Activated CD8-positive, alpha-beta memory T cell treated with anti-CD3 and anti-CD28 coated beads, Interleukin-2, amount 50 U/mL, for 1 hour (primary cell): ENCODE measurements around the gene NPIPA7.
"Not testable (repeated sequence)": the region's sequence is repeated elsewhere in the genome, so short reads cannot be mapped to it uniquely, and the experiment has no call there.

Source experiments
- DNase-seq: peaks from one replicate; pipeline ENCODE4 v3.0.0-alpha.2; 2020; ENCODE audit errors: extremely low read depth

The NPIPA7 gene

GRCh38 chr16:16378840-16379239 lies at the start of gene NPIPA7:
TSS of gene NPIPA7 (plus strand) at chr16:16379140. CDS start at chr16:16379245, 105 bp downstream.
- not testable (repeated sequence) for DNase-seq

DNA sequence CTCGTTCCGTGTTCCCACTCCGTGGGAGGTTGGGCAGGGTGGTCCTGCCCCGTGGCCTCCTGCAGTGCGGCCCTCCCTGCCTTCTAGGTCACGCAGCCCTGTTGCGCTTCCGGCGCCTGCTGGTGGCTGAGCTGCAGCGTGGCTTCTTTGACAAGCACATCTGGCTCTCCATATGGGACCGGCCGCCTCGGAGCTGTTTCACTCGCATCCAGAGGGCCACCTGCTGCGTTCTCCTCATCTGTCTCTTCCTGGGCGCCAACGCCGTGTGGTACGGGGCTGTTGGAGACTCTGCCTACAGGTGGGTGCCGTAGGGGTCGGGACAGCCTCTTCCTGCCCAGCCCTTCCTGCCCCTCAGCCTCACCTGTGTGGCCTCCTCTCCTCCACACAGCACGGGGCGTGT lies 47.5 kb upstream of the NPIPA7 start:
- DNase-seq = not testable (repeated sequence)

DNA sequence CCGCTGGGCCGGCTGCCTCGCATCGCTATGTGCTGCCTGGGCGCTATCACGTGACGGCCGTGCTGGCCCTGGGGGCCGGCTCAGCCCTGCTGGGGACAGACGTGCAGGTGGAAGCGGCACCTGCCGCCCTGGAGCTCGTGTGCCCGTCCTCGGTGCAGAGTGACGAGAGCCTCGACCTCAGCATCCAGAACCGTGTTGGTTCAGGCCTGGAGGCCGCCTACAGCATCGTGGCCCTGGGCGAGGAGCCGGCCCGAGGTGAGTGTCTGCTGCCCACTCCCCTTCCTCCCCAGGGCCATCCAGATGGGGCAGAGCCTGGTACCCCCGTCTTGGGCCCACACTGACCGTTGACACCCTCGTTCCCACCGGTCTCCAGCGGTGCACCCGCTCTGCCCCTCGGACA lies 21.4 kb upstream of the NPIPA7 start:
- DNase-seq = not testable (repeated sequence)

DNA sequence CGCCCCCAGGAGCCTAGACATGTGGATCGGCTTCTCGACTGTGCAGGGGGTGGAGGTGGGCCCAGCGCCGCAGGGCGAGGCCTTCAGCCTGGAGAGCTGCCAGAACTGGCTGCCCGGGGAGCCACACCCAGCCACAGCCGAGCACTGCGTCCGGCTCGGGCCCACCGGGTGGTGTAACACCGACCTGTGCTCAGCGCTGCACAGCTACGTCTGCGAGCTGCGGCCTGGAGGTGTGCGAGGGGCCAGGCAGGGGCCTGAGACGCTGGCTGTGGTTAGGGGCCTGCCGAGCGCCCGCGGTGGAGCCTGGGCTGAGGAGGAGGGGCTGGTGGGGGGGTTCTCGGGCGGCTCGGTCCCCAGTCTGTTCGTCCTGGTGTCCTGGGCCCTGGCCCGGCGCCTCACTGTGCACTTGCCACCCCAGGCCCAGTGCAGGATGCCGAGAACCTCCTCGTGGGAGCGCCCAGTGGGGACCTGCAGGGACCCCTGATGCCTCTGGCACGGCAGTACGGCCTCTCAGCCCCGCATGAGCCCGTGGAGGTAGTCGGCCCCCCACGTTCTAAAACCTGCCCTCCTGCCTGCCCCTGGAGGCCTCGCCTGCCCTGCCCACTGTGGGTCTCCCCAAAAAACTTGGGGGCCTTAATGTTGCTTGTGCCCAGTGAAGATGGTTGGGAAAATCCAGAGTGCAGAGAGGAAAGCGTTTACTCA lies 20.2 kb upstream of the NPIPA7 start:
- not testable (repeated sequence) for DNase-seq

DNA sequence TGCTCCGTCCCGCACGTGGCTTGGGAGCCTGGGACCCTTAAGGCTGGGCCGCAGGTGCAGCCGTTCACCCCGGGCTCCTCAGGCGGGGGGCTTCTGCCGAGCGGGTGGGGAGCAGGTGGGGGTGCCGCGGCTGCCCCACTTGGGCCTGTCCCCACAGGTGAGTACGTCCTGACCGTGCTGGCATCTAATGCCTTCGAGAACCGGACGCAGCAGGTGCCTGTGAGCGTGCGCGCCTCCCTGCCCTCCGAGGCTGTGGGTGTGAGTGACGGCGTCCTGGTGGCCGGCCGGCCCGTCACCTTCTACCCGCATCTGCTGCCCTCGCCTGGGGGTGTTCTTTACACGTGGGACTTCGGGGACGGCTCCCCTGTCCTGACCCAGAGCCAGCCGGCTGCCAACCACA lies 15.3 kb upstream of the NPIPA7 start:
- not testable (repeated sequence) for DNase-seq

DNA sequence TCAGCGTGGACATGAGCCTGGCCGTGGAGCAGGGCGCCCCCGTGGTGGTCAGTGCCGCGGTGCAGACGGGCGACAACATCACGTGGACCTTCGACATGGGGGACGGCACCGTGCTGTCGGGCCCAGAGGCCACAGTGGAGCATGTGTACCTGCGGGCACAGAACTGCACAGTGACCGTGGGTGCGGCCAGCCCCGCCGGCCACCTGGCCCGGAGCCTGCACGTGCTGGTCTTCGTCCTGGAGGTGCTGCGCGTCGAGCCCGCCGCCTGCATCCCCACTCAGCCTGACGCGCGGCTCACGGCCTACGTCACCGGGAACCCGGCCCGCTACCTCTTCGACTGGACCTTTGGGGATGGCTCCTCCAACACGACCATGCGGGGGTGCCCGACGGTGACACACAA lies 14.8 kb upstream of the NPIPA7 start:
- DNase-seq = not testable (repeated sequence)

GRCh38 chr16:16364701-16365100 lies 14.2 kb upstream of the NPIPA7 start:
- not testable (repeated sequence) for DNase-seq

DNA sequence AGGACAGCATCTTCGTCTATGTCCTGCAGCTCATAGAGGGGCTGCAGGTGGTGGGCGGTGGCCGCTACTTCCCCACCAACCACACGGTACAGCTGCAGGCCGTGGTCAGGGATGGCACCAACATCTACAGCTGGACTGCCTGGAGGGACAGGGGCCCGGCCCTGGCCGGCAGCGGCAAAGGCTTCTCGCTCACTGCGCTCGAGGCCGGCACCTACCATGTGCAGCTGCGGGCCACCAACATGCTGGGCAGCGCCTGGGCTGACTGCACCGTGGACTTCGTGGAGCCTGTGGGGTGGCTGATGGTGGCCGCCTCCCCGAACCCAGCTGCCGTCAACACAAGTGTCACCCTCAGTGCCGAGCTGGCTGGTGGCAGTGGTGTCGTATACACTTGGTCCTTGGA lies 13.6 kb upstream of the NPIPA7 start:
- DNase-seq = not testable (repeated sequence)

- not testable (repeated sequence) for DNase-seq
These were observed 13.1 kb upstream of the NPIPA7 start for GRCh38 chr16:16365851-16366250.

GRCh38 chr16:16366552-16367284 lies 12.2 kb upstream of the NPIPA7 start:
- not testable (repeated sequence) for DNase-seq

DNA sequence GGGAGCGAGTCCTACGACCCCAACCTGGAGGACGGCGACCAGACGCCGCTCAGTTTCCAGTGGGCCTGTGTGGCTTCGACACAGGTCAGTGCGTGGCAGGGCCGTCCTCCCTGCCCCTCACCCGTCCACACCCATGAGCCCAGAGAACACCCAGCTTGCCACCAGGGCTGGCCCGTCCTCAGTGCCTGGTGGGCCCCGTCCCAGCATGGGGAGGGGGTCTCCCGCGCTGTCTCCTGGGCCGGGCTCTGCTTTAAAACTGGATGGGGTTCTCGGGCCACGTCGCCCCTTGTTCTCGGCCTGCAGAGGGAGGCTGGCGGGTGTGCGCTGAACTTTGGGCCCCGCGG lies 11.7 kb upstream of the NPIPA7 start:
- not testable (repeated sequence) for DNase-seq

GRCh38 chr16:16369081-16369856 lies 9.7 kb upstream of the NPIPA7 start:
- not testable (repeated sequence) for DNase-seq

DNA sequence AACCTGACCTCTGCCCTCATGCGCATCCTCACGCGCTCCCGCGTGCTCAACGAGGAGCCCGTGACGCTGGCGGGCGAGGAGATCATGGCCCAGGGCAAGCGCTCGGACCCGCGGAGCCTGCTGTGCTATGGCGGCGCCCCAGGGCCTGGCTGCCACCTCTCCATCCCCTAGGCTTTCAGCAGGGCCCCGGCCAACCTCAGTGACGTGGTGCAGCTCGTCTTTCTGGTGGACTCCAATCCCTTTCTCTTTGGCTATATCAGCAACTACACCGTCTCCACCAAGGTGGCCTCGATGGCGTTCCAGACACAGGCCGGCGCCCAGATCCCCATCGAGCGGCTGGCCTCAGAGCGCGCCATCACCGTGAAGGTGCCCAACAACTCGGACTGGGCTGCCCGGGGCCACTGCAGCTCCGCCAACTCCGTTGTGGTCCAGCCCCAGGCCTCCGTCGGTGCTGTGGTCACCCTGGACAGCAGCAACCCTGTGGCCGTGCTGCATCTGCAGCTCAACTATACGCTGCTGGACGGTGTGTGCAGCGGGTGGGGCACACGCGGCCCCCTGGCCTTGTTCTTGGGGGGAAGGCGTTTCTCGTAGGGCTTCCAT lies 7.7 kb upstream of the NPIPA7 start:
- DNase-seq = not testable (repeated sequence)

DNA sequence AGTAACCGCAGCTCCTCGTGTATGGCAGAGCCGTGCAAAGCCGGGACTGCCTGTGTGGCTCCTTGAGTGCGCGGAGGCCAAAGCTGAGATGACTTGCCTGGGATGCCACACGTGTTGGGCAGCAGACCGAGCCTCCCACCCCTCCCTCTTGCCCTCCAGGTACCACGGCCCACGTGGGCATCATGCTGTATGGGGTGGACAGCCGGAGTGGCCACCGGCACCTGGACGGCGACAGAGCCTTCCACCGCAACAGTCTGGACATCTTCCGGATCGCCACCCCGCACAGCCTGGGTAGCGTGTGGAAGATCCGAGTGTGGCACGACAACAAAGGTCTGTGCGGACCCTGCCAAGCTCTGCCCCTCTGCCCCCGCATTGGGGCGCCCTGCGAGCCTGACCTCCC lies 4.7 kb upstream of the NPIPA7 start:
- DNase-seq = not testable (repeated sequence)

DNA sequence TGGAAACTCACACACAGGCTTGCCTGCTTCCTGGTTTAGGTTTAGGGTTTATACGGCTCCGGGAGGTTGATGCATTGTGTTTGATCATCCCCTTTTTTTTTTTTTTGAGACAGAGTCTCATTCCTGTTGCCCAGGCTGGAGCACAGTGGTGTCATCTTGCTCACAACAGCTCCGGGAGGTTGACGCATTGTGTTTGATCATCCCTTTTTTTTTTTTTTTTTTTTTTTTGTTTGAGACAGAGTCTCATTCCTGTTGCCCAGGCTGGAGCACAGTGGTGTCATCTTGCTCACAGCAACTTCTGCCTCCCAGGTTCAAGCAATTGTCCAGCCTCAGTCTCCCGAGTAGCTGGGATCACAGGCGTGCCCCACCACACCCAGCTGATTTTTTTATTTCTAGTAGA lies 20.7 kb downstream of the NPIPA7 start:
- not testable (repeated sequence) for DNase-seq

GRCh38 chr16:16402333-16402732 lies 23.4 kb downstream of the NPIPA7 start:
- not testable (repeated sequence) for DNase-seq

DNA sequence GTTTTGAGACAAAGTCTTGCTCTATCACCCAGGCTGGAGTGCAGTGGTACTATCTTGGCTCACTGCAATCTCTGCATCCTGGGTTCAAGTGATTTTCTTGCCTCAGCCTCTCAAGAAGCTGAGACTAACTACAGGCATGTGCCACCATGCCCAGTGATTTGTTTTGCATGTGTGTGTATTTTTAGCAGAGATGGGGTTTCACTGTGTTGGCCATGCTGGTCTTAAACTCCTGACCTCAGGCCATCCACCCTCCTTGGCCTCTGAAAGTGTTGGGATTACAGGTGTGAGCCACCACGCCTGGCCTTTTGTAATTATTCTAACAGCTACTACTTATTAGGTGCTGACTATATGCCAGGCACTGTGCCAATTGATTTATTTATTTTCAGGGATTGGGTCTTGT lies 25.3 kb downstream of the NPIPA7 start:
- DNase-seq = not testable (repeated sequence)

DNA sequence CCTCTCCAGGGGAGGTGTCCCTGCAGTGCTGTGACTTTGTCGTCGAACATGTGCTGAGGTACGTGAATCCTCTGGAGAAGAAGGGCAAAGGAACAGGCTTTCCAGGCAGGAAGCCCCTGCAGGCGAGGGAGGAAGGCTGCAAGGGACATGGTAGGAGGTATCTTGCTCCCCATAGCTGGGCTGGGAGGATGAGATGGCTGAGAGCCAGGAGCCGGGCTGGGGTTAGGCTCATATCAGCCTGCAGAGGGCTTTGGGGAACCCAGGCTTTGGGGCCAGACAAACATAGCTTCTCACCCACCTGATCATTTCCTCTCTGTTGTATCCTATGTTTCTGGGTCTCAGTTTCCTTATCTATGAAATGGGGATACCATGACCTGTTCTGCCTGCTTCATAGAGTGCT lies 26.5 kb downstream of the NPIPA7 start:
- not testable (repeated sequence) for DNase-seq

DNA sequence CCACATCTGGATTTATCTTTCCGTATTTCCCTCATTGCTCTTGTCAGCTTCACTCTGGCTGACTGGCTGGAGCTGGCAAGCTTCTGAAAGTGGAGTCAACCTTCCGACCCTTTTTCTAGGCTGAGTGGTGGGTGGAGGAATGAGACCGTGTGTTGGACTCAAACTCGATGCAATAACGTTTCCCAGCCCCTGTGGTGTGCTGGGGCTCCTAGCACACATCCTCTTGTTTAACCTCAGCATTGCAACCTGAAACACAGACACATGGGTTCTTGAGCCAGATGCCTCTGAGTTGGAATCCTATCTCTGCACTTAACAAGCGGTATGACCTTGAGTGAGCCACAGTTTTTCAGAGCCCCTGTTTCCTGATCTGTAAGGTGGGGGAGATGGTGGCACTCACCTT lies 29.5 kb downstream of the NPIPA7 start:
- DNase-seq = not testable (repeated sequence)

DNA sequence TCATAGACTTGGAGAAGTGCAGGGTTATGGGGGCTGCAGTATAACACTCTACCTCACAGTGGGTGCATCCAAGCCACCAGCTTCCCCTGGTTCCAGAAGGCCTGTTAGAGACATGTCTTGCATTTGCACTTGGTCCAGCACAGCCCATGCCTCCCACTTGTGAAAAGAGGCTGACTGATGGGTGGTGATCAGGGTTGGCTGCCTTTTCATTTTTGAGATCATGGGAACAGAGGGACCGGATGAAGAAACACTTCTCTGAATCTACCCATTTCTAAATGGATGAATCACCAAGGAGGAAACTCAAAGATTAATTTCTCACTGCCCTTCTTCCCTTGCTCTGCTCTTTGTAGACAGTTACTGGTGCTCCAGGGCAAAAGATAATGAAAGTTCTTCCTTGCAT lies 34.8 kb downstream of the NPIPA7 start:
- not testable (repeated sequence) for DNase-seq

GRCh38 chr16:16417071-16417470 lies 38.1 kb downstream of the NPIPA7 start:
- DNase-seq = not testable (repeated sequence)
